ENCODE measurements around the gene MMP27. TPM values are rescaled to one million over a fixed set of nuclear protein-coding genes. Genes with fewer than 3 reads are reported as not detected.
"Not testable (repeated sequence)": the region's sequence is repeated elsewhere in the genome, so short reads cannot be mapped to it uniquely, and the experiment has no call there.

MMP27 gene
- total and polyA plus RNA-seq, 2 donors (not counting 1 experiment from before 2014, with no cell fraction given), result 0.08 to 0.17 TPM

GRCh38 chr11:102733232-102733875 lies 27.8 kb upstream of the MMP27 start:
- Histone ChIP-seq H3K79me2 (ENCODE audit: control insufficient read depth, insufficient read depth, low read length) (no peaks in the 10 kb centered on the region), H3K4me2 (ENCODE audit: extremely low read depth, insufficient read depth, low read length) (no peak overlapping the region), H3K4me1 (ENCODE audit: control insufficient read depth, extremely low read depth, insufficient read depth, low read length) (peaks cover 8% of the 10 kb centered on the region), H3K4me3 (replicated peaks in 1 of 4; ENCODE audit: control extremely low read depth in 1 of 4, insufficient read depth in 1 of 4, low read depth in 3 of 4, low read length in 4 of 4) (no peak overlapping the region), H3K9me3 (ENCODE audit: control insufficient read depth, insufficient read depth, low read depth, low read length) (no peaks in the 10 kb centered on the region), H3K9ac (ENCODE audit: insufficient read depth, low read length) (no peak overlapping the region), H3K27me3 (ENCODE audit: control insufficient read depth, insufficient read depth, low read length) (no peaks in the 10 kb centered on the region), H4K20me1 (ENCODE audit: control insufficient read depth, extremely low read depth, insufficient read depth, low read length) (no peaks in the 10 kb centered on the region), H3K27ac (ENCODE audit: insufficient read depth, low read length) (no peak overlapping the region), H2AFZ (ENCODE audit: low read length) (no peak overlapping the region), H3K36me3 (ENCODE audit: control insufficient read depth, insufficient read depth, low read length) (no peaks in the 10 kb centered on the region)
- DNase-seq (ENCODE audit: low read depth in 2 of 2), result peak; percentile 32 to 47
- no peak for TF ChIP-seq EZH2 (IDR thresholded peaks at IDR 0.05; ENCODE audit: low read length, missing control alignments)
- TF ChIP-seq, protein P1, sequence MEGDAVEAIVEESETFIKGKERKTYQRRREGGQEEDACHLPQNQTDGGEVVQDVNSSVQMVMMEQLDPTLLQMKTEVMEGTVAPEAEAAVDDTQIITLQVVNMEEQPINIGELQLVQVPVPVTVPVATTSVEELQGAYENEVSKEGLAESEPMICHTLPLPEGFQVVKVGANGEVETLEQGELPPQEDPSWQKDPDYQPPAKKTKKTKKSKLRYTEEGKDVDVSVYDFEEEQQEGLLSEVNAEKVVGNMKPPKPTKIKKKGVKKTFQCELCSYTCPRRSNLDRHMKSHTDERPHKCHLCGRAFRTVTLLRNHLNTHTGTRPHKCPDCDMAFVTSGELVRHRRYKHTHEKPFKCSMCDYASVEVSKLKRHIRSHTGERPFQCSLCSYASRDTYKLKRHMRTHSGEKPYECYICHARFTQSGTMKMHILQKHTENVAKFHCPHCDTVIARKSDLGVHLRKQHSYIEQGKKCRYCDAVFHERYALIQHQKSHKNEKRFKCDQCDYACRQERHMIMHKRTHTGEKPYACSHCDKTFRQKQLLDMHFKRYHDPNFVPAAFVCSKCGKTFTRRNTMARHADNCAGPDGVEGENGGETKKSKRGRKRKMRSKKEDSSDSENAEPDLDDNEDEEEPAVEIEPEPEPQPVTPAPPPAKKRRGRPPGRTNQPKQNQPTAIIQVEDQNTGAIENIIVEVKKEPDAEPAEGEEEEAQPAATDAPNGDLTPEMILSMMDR (conservative IDR thresholded peaks at IDR 0.05 in 1 of 2, IDR thresholded peaks at IDR 0.05 in 1 of 2; ENCODE audit: low read depth in 1 of 2, low read length in 2 of 2), result peak; percentile 68 to 81

GRCh38 chr11:102730944-102731343 lies 25.4 kb upstream of the MMP27 start:
- H2AFZ ChIP-seq (ENCODE audit: low read length); H3K9me3 ChIP-seq (ENCODE audit: control insufficient read depth, insufficient read depth, low read depth, low read length); H3K4me3 ChIP-seq (replicated peaks in 1 of 4; ENCODE audit: control extremely low read depth in 1 of 4, insufficient read depth in 1 of 4, low read depth in 3 of 4, low read length in 4 of 4); DNase-seq (ENCODE audit: low read depth in 2 of 2); H3K79me2 ChIP-seq (ENCODE audit: control insufficient read depth, insufficient read depth, low read length); H3K27me3 ChIP-seq (ENCODE audit: control insufficient read depth, insufficient read depth, low read length); H3K4me2 ChIP-seq (ENCODE audit: extremely low read depth, insufficient read depth, low read length); H3K36me3 ChIP-seq (ENCODE audit: control insufficient read depth, insufficient read depth, low read length); H4K20me1 ChIP-seq (ENCODE audit: control insufficient read depth, extremely low read depth, insufficient read depth, low read length); H3K9ac ChIP-seq (ENCODE audit: insufficient read depth, low read length): not testable (repeated sequence)
- Histone ChIP-seq H3K27ac (ENCODE audit: insufficient read depth, low read length) (peak overlapping the region; percentile 19), H3K4me1 (ENCODE audit: control insufficient read depth, extremely low read depth, insufficient read depth, low read length) (peaks cover 12% of the 10 kb centered on the region)

DNA sequence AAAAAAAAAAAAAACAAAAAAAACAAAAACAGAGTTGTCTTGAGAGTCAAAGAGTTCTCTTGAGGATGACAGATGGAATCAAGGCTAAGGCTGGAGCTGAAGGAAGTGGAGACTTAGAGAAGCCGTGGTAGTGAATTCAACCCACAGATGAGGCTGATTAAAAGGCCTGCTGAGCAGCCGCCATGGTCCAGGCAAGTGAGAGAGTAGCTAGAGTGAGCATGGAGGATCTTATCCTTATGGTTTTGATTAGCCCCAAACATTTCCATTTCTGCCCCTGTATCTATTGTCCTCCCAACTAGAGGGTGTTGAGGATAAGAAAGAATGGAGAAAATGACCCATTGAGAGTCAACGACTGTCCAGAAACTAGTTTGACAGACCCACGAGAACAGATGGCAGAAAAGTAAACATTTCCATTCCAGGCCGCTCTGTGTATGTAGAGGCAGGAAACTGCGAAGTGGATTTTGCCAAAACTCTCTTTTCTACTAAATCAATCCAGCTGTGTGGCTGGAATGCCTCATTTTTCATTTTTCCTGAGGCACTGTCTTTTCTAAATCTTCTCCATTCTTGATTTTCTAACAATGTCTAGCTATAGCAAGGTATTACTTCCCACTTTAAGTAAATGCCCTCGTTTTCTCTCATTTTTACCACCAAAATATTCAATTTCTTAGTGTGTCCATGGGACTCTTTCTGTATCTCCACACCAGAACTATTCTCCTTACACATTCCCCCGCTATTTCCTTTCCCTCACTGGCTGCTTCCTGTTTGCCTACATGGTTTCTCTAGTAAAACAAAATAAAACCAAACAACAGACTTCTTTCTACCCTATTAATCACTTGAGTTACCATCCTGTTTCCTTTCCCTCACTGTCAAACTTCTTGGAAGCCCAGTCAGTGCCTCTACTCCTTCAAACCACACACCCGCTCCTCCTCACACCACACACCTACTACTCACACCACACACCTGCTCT lies 24.6 kb upstream of the MMP27 start:
- H3K4me1 ChIP-seq (ENCODE audit: control insufficient read depth, extremely low read depth, insufficient read depth, low read length), result peaks cover 12% of the 10 kb centered on the region
- TF ChIP-seq, protein P1 (conservative IDR thresholded peaks at IDR 0.05 in 1 of 2, IDR thresholded peaks at IDR 0.05 in 1 of 2; ENCODE audit: low read depth in 1 of 2, low read length in 2 of 2), result no peak
- TF ChIP-seq EZH2 (IDR thresholded peaks at IDR 0.05; ENCODE audit: low read length, missing control alignments), result no peak
- peak; percentile 16 to 51 for DNase-seq (ENCODE audit: low read depth in 2 of 2)
- H3K4me2 ChIP-seq (ENCODE audit: extremely low read depth, insufficient read depth, low read length), result peak overlapping the region; percentile 46
- H2AFZ ChIP-seq (ENCODE audit: low read length), result no peak overlapping the region
- no peaks in the 10 kb centered on the region for H3K79me2 ChIP-seq (ENCODE audit: control insufficient read depth, insufficient read depth, low read length)
- no peaks in the 10 kb centered on the region for H3K27me3 ChIP-seq (ENCODE audit: control insufficient read depth, insufficient read depth, low read length)
- H3K36me3 ChIP-seq (ENCODE audit: control insufficient read depth, insufficient read depth, low read length), result no peaks in the 10 kb centered on the region
- no peaks in the 10 kb centered on the region for H4K20me1 ChIP-seq (ENCODE audit: control insufficient read depth, extremely low read depth, insufficient read depth, low read length)
- no peak overlapping the region for H3K9ac ChIP-seq (ENCODE audit: insufficient read depth, low read length)
- no peaks in the 10 kb centered on the region for H3K9me3 ChIP-seq (ENCODE audit: control insufficient read depth, insufficient read depth, low read depth, low read length)
- no peak overlapping the region for H3K4me3 ChIP-seq (replicated peaks in 1 of 4; ENCODE audit: control extremely low read depth in 1 of 4, insufficient read depth in 1 of 4, low read depth in 3 of 4, low read length in 4 of 4)
- H3K27ac ChIP-seq (ENCODE audit: insufficient read depth, low read length), result peak overlapping the region; percentile 24
